ENCODE results near the gene PRODH.
"Not testable (repeated sequence)": the region's sequence is repeated elsewhere in the genome, so short reads cannot be mapped to it uniquely, and the experiment has no call there.

Gene PRODH

DNA sequence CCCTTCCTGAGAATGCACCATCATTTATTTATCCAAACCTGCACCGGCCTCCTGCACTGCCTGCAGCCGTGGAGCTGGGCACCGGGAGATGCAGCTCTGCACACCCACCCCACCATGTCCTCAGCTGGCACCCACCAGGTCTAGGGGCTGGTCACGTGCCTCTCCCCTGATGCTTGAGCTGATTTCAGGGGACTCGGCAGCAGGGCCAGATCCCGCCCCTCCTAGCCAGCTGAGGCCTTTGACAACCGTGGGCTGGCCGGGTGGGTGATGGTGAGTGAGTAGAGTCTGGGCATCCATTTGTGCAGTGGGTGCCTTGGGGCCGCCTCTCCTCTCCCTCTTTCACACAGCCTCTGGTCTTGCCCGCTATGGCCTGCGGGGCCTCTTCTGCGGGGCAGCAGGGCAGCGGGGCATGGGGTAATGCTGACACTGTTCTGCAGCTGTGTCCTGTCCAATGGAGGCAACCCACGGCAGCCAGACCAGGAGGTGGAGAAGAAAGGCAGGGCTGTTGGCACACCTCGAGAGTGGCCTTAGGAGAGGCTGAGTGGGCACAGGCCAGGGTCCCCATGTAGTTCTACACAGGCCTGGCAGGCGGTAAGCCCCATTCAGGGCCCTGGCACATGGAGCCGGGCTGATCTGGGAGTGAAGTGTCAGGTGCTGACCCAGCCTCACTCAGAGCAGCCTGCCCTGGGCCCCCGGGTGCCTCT lies 38.5 kb upstream of the PRODH start:
- no peaks in the 10 kb centered on the region for H3K4me1 ChIP-seq (ENCODE audit: control insufficient read depth, insufficient read depth, low read length)
- H3K27me3 ChIP-seq (ENCODE audit: control insufficient read depth, insufficient read depth, low read length) = peaks cover 13% of the 10 kb centered on the region; the same call in 1 of the 2 replicates
- no peak overlapping the region for H3K27ac ChIP-seq (ENCODE audit: low read depth, low read length)
- no peak overlapping the region for H3K9ac ChIP-seq (ENCODE audit: low read length)
- H3K9me3 ChIP-seq (ENCODE audit: control insufficient read depth, insufficient read depth, low read depth, low read length) = peaks cover 3% of the 10 kb centered on the region; the same call in 1 of the 2 replicates
- H3K36me3 ChIP-seq (ENCODE audit: control insufficient read depth, insufficient read depth, low read length) = no peaks in the 10 kb centered on the region
- H3K4me3 ChIP-seq (ENCODE audit: low read depth, low read length) = no peak overlapping the region

DNA sequence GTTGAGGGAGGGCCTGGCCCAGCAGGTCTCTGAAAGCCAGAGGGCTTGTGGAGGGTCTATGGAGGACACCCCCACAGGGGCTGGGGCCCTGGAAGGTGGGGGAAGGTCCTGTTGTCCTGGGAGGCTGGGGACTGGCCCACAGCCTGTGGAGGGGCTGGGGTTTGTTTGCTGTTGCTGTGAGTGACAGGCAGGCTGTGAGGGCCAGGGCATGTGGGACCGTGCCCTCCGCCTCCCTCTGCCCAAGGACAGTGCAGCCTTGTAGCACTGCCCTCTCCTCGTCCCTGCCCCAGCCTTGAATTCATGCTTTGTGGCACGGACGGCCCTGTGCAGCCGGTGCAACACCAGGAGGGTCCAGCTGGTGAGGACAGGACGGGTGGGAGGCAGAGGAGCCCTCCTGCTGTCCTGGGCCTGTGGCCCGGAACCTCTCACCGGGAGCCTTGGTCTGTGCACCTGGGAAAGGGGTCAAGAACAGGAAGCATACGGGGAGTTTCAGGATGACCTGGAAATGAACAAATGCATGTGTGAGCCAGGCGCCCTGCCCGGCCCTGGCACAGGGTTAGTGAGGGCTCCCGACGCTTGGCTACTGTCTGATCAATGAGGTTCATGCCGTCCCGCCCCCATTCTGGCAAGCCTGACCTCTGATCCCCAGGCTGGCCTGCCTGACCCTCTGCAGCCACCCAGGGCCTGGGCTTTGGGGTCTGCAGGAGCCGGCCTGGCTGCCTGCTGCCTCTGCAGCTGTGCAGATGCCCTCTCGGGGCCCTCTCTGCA lies 37.4 kb upstream of the PRODH start:
- no peak overlapping the region for H3K9ac ChIP-seq (ENCODE audit: low read length)
- no peak overlapping the region for H3K27ac ChIP-seq (ENCODE audit: low read depth, low read length)
- H3K9me3 ChIP-seq (ENCODE audit: control insufficient read depth, insufficient read depth, low read depth, low read length) = no peaks in the 10 kb centered on the region
- H3K36me3 ChIP-seq (ENCODE audit: control insufficient read depth, insufficient read depth, low read length) = no peaks in the 10 kb centered on the region
- H3K27me3 ChIP-seq (ENCODE audit: control insufficient read depth, insufficient read depth, low read length) = peaks cover 19% of the 10 kb centered on the region
- no peaks in the 10 kb centered on the region for H3K4me1 ChIP-seq (ENCODE audit: control insufficient read depth, insufficient read depth, low read length)
- H3K4me3 ChIP-seq (ENCODE audit: low read depth, low read length) = no peak overlapping the region

DNA sequence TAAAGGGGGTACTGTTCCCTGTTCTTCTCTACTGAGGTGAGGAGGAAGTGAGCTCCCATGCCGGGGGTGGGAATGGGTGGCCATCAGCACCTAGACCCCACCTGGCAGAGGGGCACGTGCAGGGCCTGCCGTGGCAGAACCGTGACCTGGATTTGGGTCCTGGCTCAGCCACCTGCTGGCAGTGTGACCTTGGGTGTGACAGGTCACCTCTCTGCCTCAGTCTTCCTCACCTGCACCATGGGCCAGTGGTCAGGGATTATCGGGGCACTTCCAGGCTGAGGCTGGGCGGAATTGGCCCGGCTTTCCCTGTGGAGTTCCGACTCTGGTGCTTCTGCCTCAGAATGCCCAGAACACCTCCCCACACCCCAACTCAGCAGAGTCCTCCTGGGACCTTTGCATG lies 36.5 kb upstream of the PRODH start:
- not testable (repeated sequence) for H3K9ac ChIP-seq (ENCODE audit: low read length); H3K9me3 ChIP-seq (ENCODE audit: control insufficient read depth, insufficient read depth, low read depth, low read length); H3K36me3 ChIP-seq (ENCODE audit: control insufficient read depth, insufficient read depth, low read length); H3K4me1 ChIP-seq (ENCODE audit: control insufficient read depth, insufficient read depth, low read length); H3K4me3 ChIP-seq (ENCODE audit: low read depth, low read length); H3K27ac ChIP-seq (ENCODE audit: low read depth, low read length)
- peaks cover 19% of the 10 kb centered on the region for H3K27me3 ChIP-seq (ENCODE audit: control insufficient read depth, insufficient read depth, low read length)

DNA sequence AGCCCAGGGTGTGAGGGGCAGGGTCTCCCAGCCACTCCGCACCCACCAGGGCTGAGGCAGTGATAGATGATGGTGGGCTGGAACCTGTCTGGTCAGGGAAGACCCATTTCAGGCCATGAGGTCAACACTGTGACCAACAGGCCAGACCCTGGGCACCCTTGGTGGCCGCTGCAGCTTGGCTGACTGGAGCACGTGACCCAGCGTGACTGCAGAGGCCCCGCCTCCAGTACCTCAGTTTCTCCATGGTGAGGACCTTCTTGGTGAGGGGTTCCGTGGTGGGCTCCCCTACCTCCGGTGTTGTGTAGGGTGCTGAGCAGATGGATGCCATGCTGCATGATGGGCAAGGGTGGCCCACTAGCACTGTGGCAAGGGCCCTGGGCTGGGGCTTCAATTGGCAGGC lies 35.9 kb upstream of the PRODH start:
- H3K36me3 ChIP-seq (ENCODE audit: control insufficient read depth, insufficient read depth, low read length); H3K4me1 ChIP-seq (ENCODE audit: control insufficient read depth, insufficient read depth, low read length); H3K9me3 ChIP-seq (ENCODE audit: control insufficient read depth, insufficient read depth, low read depth, low read length); H3K27ac ChIP-seq (ENCODE audit: low read depth, low read length); H3K4me3 ChIP-seq (ENCODE audit: low read depth, low read length); H3K9ac ChIP-seq (ENCODE audit: low read length): not testable (repeated sequence)
- H3K27me3 ChIP-seq (ENCODE audit: control insufficient read depth, insufficient read depth, low read length) = peaks cover 19% of the 10 kb centered on the region

DNA sequence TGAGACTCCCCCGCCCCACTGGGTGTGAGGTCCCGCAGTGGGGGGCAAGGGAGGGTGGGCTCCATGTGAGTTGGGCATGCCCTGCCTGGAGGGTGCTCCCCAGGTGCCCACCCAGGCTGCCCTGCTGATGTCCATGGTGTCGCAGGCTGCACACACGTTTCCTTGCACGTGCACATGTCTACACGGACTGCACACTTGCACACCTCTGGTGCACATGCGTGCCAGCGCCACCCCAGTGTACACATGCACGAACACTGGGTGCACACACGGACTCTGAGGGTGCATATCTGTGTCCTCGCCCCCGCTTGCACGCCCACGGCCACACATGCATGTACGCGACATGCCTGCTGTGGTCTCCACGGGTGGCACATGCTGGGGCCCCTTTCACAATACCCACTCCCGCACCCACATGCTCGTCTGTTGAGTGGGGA lies 35.2 kb upstream of the PRODH start:
- Histone ChIP-seq H3K27me3 (ENCODE audit: control insufficient read depth, insufficient read depth, low read length) (peaks cover 19% of the 10 kb centered on the region), H3K4me3 (ENCODE audit: low read depth, low read length) (peak overlapping the region; percentile 15)

DNA sequence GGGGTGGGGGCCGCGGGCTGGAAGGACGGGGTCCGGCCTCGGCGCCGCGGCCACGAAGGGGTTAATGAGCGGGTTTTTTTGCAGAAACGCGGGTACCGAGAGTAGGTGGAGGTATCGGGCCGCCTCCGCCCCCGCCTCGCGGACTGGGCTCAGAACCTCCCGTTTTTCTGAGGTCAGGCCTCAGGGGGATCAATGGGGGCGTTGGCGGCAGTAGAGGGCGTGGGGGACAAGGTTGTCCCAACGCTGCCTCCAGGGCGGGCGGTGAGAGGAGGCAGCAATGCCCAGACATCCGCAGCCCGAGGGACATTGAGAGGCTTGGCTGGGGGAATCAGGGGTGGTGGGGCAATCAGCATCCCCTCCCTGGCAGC lies 34.8 kb upstream of the PRODH start:
- Histone ChIP-seq H3K4me1 (ENCODE audit: control insufficient read depth, insufficient read depth, low read length) (no peaks in the 10 kb centered on the region), H3K4me3 (ENCODE audit: low read depth, low read length) (peak overlapping the region; percentile 69), H3K9ac (ENCODE audit: low read length) (peak overlapping the region; percentile 59), H3K27me3 (ENCODE audit: control insufficient read depth, insufficient read depth, low read length) (peaks cover 19% of the 10 kb centered on the region), H3K9me3 (ENCODE audit: control insufficient read depth, insufficient read depth, low read depth, low read length) (no peaks in the 10 kb centered on the region), H3K36me3 (ENCODE audit: control insufficient read depth, insufficient read depth, low read length) (no peaks in the 10 kb centered on the region), H3K27ac (ENCODE audit: low read depth, low read length) (no peak overlapping the region)

More for the DNA sequence above, 35.2 kb upstream of the PRODH start:
- H3K9ac ChIP-seq (ENCODE audit: low read length) = no peak overlapping the region
- no peaks in the 10 kb centered on the region for H3K4me1 ChIP-seq (ENCODE audit: control insufficient read depth, insufficient read depth, low read length)
- H3K27ac ChIP-seq (ENCODE audit: low read depth, low read length) = no peak overlapping the region
- no peaks in the 10 kb centered on the region for H3K9me3 ChIP-seq (ENCODE audit: control insufficient read depth, insufficient read depth, low read depth, low read length)
- no peaks in the 10 kb centered on the region for H3K36me3 ChIP-seq (ENCODE audit: control insufficient read depth, insufficient read depth, low read length)

DNA sequence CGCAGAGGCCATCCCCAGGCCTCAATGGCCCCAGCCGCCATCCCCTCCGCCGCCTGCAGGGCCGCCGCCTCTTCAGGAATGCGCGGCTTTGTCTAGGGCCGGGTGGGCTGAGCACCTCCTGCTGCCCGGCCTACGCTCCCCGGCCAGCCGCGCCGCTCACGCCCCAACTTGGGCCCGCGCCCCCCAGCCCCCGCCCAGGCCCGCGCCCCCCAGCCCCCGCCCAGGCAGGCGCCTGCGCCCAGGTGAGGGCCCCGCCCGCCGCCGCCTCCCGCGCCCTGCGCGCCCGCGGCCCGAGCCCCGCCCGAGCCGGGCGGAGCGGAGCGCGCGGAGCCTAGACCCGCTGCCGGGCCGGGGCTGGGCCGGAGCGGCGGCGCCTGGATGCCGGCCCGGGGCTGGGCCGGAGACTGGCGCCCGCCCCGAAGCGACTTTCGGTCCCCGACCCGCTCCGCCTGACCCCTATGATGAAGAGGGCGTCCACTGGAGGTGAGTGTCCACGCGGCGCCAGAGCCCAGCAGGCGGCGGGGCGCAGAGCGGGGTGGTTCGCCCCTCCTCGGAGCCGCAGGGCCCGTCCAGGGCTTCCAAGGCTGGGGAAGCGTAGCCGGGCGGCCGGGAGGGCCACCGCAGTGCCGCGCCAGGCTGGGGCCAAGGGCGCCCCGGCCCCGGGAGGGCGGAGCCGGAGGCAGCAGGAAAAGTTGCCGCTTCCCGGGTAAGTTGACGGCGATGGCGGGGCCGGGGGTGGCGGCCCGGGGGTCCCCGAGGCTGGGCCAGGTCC lies 34.3 kb upstream of the PRODH start:
- Histone ChIP-seq H3K36me3 (ENCODE audit: control insufficient read depth, insufficient read depth, low read length) (no peaks in the 10 kb centered on the region), H3K27ac (ENCODE audit: low read depth, low read length) (no peak overlapping the region), H3K4me1 (ENCODE audit: control insufficient read depth, insufficient read depth, low read length) (no peaks in the 10 kb centered on the region), H3K9ac (ENCODE audit: low read length) (peak overlapping the region; percentile 59), H3K4me3 (ENCODE audit: low read depth, low read length) (peak overlapping the region; percentile 69), H3K9me3 (ENCODE audit: control insufficient read depth, insufficient read depth, low read depth, low read length) (no peaks in the 10 kb centered on the region), H3K27me3 (ENCODE audit: control insufficient read depth, insufficient read depth, low read length) (peaks cover 19% of the 10 kb centered on the region)

DNA sequence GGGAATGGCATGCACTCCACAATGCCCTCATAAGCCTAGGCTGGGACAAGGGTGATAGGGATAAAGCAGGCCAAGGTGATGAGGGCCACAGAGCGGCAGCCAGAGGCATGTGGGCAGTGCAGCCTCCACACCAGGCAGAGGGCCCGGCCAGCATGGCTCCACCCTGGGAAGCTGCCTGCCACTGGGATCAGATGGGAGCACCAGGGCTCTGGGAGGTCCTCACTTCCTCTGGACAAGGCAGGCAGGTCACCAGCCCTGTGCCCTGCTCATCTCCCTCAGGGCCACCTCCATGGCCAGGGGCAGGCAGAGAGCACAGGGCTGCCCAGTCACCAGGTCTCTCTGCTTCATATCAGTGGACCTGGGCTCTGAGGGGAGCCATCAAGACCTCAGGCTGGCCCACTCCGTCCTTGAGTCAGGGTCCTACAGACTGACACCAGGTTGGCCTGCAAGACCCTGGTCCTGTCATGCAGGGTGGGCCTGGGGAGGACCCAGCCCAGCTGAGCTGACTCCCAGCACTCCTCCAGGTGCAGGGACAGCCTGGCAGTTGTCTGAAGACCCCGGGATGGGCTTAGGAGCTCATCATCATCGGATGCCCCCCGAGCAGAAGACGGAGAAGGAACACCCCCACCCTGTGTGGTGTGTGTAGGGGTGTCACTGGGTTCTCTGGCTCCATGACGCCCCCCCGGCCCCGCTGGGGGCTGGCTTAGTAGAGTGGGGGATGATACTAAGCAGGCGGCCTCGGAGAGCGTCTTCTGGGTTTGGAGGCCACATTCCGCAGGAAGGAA lies 33.3 kb upstream of the PRODH start:
- H3K36me3 ChIP-seq (ENCODE audit: control insufficient read depth, insufficient read depth, low read length); H3K9ac ChIP-seq (ENCODE audit: low read length); H3K9me3 ChIP-seq (ENCODE audit: control insufficient read depth, insufficient read depth, low read depth, low read length); H3K4me1 ChIP-seq (ENCODE audit: control insufficient read depth, insufficient read depth, low read length); H3K4me3 ChIP-seq (ENCODE audit: low read depth, low read length); H3K27ac ChIP-seq (ENCODE audit: low read depth, low read length): not testable (repeated sequence)
- H3K27me3 ChIP-seq (ENCODE audit: control insufficient read depth, insufficient read depth, low read length) = peaks cover 19% of the 10 kb centered on the region

DNA sequence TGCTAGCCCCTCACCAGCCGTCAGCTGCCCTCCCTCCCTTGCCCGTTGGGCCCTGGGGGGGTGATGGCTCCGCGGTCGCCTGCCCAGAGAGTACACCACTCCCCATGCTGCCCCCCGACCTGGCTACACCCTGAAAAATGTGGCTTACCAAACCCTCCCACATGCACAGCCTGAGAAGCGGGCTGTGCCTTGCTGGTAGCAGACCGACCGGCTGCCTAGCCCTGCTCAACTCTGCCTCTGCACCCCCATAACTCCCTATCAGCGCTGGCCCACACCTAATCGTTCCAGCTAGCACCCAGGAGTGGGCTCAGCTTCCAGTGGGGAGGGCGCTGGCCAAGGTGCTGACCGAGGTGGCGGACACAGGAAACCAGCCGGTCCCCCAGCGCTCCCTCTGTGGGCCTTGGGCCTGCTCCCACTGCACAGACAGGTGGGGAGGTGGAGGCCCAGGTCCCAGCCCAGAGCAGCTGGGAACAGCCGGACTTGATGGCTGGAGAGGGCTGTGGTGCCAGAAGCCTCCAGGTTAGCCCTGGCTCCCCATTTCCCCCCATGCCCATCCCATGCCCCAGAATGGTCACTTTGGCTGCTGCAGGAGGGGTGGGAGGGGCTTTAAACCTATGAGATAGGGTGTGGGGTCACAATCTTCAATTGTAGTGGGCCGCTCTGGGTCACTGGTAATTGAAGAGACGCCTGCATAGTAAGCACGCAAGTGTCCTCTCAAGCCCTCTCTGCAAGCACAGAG lies 32.1 kb upstream of the PRODH start:
- no peak overlapping the region for H3K27ac ChIP-seq (ENCODE audit: low read depth, low read length)
- H3K27me3 ChIP-seq (ENCODE audit: control insufficient read depth, insufficient read depth, low read length) = peaks cover 19% of the 10 kb centered on the region
- no peaks in the 10 kb centered on the region for H3K9me3 ChIP-seq (ENCODE audit: control insufficient read depth, insufficient read depth, low read depth, low read length)
- H3K9ac ChIP-seq (ENCODE audit: low read length) = no peak overlapping the region
- no peaks in the 10 kb centered on the region for H3K36me3 ChIP-seq (ENCODE audit: control insufficient read depth, insufficient read depth, low read length)
- no peaks in the 10 kb centered on the region for H3K4me1 ChIP-seq (ENCODE audit: control insufficient read depth, insufficient read depth, low read length)
- H3K4me3 ChIP-seq (ENCODE audit: low read depth, low read length) = no peak overlapping the region

DNA sequence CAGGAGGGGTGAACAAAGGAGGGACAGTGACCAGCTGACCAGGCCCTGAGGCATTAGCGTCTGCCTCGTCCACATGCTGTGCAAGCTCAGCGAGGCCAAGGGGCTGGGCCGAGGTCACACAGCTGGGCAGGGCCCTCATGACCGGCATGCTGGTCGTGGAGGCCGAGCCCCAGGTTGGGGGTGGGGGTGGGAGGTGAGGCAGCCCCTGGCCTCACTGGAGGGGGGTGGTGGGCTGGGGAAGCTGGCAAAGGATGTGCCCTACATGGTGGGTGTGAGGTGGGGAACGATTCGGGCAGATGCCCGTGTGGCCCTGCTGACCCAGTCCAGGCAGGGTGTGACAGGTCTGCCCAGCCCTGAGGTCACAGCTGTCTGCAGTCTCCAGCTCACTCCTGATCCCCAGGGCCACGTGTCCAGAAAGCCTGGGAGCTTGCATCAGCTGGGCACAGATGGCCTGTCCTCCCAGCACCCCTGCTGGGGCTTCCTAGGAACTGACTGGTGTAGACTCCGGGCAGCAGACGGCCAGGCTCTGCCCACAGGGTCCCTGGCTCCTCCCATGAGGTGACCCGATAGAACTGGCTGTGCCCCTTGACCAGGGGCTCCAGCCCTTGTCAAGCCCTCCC lies 31.4 kb upstream of the PRODH start:
- peaks cover 19% of the 10 kb centered on the region for H3K27me3 ChIP-seq (ENCODE audit: control insufficient read depth, insufficient read depth, low read length)
- not testable (repeated sequence) for H3K9me3 ChIP-seq (ENCODE audit: control insufficient read depth, insufficient read depth, low read depth, low read length); H3K36me3 ChIP-seq (ENCODE audit: control insufficient read depth, insufficient read depth, low read length); H3K4me3 ChIP-seq (ENCODE audit: low read depth, low read length); H3K27ac ChIP-seq (ENCODE audit: low read depth, low read length); H3K9ac ChIP-seq (ENCODE audit: low read length); H3K4me1 ChIP-seq (ENCODE audit: control insufficient read depth, insufficient read depth, low read length)

Measured in HUES6 (cell line).